ENCODE data around the gene PCNT.
"Not testable (repeated sequence)": the region's sequence is repeated elsewhere in the genome, so short reads cannot be mapped to it uniquely, and the experiment has no call there.

PCNT gene

GRCh38 chr21:46310260-46310659, 13.7 kb upstream of the PCNT start:
- H3K36me3 ChIP-seq (ENCODE audit: control insufficient read depth, insufficient read depth, low read length) = peaks cover 69% of the 10 kb centered on the region
- WGBS, 2 experiments (ENCODE audit: insufficient coverage in 2 of 2) = 94 to 95% methylated on average over 6 of the region's 8 CpGs

DNA sequence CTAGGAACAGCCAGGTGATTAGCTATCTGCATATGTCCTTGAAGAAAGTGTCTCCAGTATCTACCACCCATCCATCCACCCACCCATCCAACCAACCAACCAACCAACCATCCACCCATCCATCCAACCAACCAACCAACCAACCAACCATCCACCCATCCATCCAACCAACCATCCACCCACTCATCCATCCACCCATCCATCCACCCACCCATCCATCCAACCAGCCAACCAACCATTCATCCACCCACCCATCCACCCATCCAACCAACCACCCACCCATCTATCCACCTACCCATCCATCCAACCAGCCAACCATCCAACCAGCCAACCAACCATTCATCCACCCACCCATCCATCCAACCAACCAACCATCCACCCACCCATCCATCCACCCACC, 12.4 kb upstream of the PCNT start:
- Histone ChIP-seq H3K4me1 (ENCODE audit: control insufficient read depth, insufficient read depth, low read length, poor library complexity, severe bottlenecking) (no peaks in the 10 kb centered on the region), H3K4me3 (ENCODE audit: extremely low read depth, insufficient read depth, low read length, poor library complexity, severe bottlenecking) (no peak overlapping the region), H3K27ac (ENCODE audit: low read depth, low read length, severe bottlenecking) (no peak overlapping the region), H3K9me3 (ENCODE audit: control insufficient read depth, low read length) (no peaks in the 10 kb centered on the region), H3K36me3 (ENCODE audit: control insufficient read depth, insufficient read depth, low read length) (peaks cover 70% of the 10 kb centered on the region)

More at GRCh38 chr21:46310260-46310659, 13.7 kb upstream of the PCNT start:
- not testable (repeated sequence) for H3K4me1 ChIP-seq (ENCODE audit: control insufficient read depth, insufficient read depth, low read length, poor library complexity, severe bottlenecking); H3K9me3 ChIP-seq (ENCODE audit: control insufficient read depth, low read length); H3K27ac ChIP-seq (ENCODE audit: low read depth, low read length, severe bottlenecking); H3K4me3 ChIP-seq (ENCODE audit: extremely low read depth, insufficient read depth, low read length, poor library complexity, severe bottlenecking)

DNA sequence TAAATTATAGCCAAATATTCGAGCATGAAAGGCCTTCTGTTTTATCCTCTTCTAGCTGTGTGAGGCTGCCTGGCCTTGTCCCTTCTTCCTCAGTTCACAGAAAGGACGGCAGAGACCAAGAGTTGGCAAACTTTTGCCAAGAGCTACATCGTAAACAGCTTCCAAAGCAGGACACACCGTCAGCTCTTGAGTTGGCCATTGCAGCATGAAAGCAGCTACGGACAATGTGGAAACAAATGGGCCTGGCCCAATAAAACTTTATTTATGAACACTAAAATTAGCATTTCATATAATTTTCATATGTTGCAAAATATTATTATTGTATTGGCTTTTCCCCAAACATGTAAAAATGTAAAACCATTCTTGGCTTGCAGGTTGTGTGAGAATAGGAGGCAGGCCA, 11.0 kb upstream of the PCNT start:
- no peak overlapping the region for H3K4me3 ChIP-seq (ENCODE audit: extremely low read depth, insufficient read depth, low read length, poor library complexity, severe bottlenecking)
- H3K36me3 ChIP-seq (ENCODE audit: control insufficient read depth, insufficient read depth, low read length) = peaks cover 71% of the 10 kb centered on the region
- no peaks in the 10 kb centered on the region for H3K9me3 ChIP-seq (ENCODE audit: control insufficient read depth, low read length)
- no peak overlapping the region for H3K27ac ChIP-seq (ENCODE audit: low read depth, low read length, severe bottlenecking)
- no peaks in the 10 kb centered on the region for H3K4me1 ChIP-seq (ENCODE audit: control insufficient read depth, insufficient read depth, low read length, poor library complexity, severe bottlenecking)
- WGBS, 2 experiments (ENCODE audit: insufficient coverage in 2 of 2) = 86 to 93% methylated on average over 4 to 5 of the region's 5 CpGs

- Histone ChIP-seq H3K4me1 (ENCODE audit: control insufficient read depth, insufficient read depth, low read length, poor library complexity, severe bottlenecking) (no peaks in the 10 kb centered on the region), H3K4me3 (ENCODE audit: extremely low read depth, insufficient read depth, low read length, poor library complexity, severe bottlenecking) (no peak overlapping the region), H3K27ac (ENCODE audit: low read depth, low read length, severe bottlenecking) (no peak overlapping the region), H3K9me3 (ENCODE audit: control insufficient read depth, low read length) (no peaks in the 10 kb centered on the region), H3K36me3 (ENCODE audit: control insufficient read depth, insufficient read depth, low read length) (peaks cover 57% of the 10 kb centered on the region)
- 95 to 98% methylated on average over 13 to 21 of the region's 22 CpGs for WGBS, 2 experiments (ENCODE audit: insufficient coverage in 2 of 2)
Observed at GRCh38 chr21:46314441-46315020, 9.4 kb upstream of the PCNT start.

DNA sequence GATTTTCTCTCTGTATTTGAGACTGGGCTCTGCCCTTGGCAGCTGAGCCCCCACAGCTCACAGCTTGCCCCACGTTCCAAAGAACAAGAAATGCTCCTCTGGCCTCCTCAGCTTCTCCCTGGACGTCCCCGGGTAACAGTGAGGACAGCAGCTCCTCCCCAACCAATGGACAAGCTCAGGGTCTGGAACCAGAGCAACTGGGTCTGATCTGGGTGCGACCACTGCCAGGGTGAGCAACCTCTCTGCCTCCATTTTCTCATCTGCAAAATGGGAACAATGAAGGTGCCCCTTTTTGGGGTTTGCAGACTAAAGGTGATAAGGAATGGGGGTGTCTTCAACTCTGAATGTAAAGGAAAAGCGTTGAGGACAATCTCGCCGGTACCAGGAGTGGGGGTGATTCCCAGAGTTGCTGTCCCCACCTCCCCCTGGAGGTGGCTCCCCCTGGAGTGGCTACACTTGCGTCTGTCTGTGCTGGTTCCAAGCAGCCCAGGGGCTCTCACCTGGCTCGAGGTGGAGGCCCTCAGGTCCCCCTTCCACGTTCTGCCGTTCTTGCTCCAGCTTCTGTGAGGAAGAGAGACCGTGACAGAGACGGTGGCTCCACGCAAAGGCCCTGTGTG, 7.1 kb upstream of the PCNT start:
- Histone ChIP-seq H3K9me3 (ENCODE audit: control insufficient read depth, low read length) (no peaks in the 10 kb centered on the region), H3K4me3 (ENCODE audit: extremely low read depth, insufficient read depth, low read length, poor library complexity, severe bottlenecking) (no peak overlapping the region), H3K27ac (ENCODE audit: low read depth, low read length, severe bottlenecking) (no peak overlapping the region), H3K36me3 (ENCODE audit: control insufficient read depth, insufficient read depth, low read length) (peaks cover 36% of the 10 kb centered on the region), H3K4me1 (ENCODE audit: control insufficient read depth, insufficient read depth, low read length, poor library complexity, severe bottlenecking) (peaks cover 12% of the 10 kb centered on the region)
- WGBS, 2 experiments (ENCODE audit: insufficient coverage in 2 of 2) = 96 to 98% methylated on average over 10 to 14 of the region's 14 CpGs

DNA sequence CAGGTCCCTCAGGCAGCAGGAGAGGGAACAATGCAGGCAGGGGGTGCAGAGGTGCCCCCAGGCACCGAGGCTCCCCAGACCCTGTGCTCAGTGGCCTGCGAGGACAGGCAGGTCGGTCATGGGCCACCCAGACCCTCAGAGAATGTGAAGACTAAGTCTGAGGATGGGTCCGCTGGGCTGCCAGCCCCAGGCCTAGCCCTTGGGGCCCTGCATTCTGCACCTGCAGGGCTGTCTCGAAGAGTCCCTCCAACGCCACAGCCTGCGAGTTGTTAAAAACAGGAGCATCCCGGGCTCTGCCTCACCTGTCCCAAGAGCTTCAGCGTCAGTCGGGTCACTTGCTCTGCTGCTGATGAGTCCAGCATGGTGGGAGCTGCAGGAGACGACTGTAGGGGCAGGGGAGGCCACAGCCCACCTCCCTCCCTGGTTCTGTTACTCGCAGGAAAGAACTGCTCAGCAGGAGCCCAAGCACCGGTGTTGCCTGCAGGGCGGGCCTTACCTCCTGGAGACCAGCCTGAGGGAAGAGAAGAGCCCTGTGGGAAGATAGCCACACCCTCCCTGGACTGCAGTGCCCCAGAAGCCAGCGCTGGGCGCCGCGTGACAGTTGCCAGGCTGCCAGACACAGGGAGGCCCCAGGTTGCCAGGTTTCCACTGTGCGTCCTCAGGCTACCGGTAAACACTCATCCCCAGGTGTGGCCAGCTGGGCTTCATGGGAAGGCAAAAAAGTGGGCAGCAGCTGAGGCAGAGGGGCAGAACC, 6.1 kb upstream of the PCNT start:
- WGBS, 2 experiments (ENCODE audit: insufficient coverage in 2 of 2) = 79 to 82% methylated on average over 12 to 20 of the region's 20 CpGs
- Histone ChIP-seq H3K4me1 (ENCODE audit: control insufficient read depth, insufficient read depth, low read length, poor library complexity, severe bottlenecking) (peaks cover 13% of the 10 kb centered on the region), H3K4me3 (ENCODE audit: extremely low read depth, insufficient read depth, low read length, poor library complexity, severe bottlenecking) (no peak overlapping the region), H3K27ac (ENCODE audit: low read depth, low read length, severe bottlenecking) (no peak overlapping the region), H3K9me3 (ENCODE audit: control insufficient read depth, low read length) (no peaks in the 10 kb centered on the region), H3K36me3 (ENCODE audit: control insufficient read depth, insufficient read depth, low read length) (peaks cover 34% of the 10 kb centered on the region)

GRCh38 chr21:46318464-46318845, 5.5 kb upstream of the PCNT start:
- Histone ChIP-seq H3K27ac (ENCODE audit: low read depth, low read length, severe bottlenecking) (no peak overlapping the region), H3K4me1 (ENCODE audit: control insufficient read depth, insufficient read depth, low read length, poor library complexity, severe bottlenecking) (peaks cover 13% of the 10 kb centered on the region), H3K4me3 (ENCODE audit: extremely low read depth, insufficient read depth, low read length, poor library complexity, severe bottlenecking) (no peak overlapping the region), H3K9me3 (ENCODE audit: control insufficient read depth, low read length) (no peaks in the 10 kb centered on the region), H3K36me3 (ENCODE audit: control insufficient read depth, insufficient read depth, low read length) (peaks cover 28% of the 10 kb centered on the region)
- WGBS, 2 experiments (ENCODE audit: insufficient coverage in 2 of 2) = 81 to 87% methylated on average over 3 to 4 of the region's 4 CpGs

DNA sequence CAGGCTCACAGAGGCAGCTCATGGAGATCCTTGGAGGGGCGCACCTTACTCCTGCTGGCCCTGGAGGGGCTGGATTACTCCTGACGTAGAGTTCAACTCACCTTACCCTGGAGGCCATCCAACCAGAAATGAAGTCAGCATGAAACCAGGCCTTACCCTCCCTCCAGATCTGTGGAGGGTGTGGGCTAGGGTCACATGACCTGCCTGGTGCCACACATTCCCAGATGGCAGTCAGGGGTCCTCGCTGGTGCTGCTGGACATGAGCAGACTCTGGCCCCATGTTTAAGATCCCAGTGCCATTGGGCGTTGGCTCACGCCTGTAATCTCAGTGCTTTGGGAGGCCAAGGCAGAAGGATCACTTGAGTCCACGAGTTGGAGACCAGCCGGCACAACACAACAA, 4.8 kb upstream of the PCNT start:
- Histone ChIP-seq H3K9me3 (ENCODE audit: control insufficient read depth, low read length) (no peaks in the 10 kb centered on the region), H3K36me3 (ENCODE audit: control insufficient read depth, insufficient read depth, low read length) (peaks cover 22% of the 10 kb centered on the region), H3K27ac (ENCODE audit: low read depth, low read length, severe bottlenecking) (no peak overlapping the region), H3K4me3 (ENCODE audit: extremely low read depth, insufficient read depth, low read length, poor library complexity, severe bottlenecking) (no peak overlapping the region), H3K4me1 (ENCODE audit: control insufficient read depth, insufficient read depth, low read length, poor library complexity, severe bottlenecking) (peaks cover 13% of the 10 kb centered on the region)
- 85 to 93% methylated on average over 4 of the region's 7 CpGs for WGBS, 2 experiments (ENCODE audit: insufficient coverage in 2 of 2)

DNA sequence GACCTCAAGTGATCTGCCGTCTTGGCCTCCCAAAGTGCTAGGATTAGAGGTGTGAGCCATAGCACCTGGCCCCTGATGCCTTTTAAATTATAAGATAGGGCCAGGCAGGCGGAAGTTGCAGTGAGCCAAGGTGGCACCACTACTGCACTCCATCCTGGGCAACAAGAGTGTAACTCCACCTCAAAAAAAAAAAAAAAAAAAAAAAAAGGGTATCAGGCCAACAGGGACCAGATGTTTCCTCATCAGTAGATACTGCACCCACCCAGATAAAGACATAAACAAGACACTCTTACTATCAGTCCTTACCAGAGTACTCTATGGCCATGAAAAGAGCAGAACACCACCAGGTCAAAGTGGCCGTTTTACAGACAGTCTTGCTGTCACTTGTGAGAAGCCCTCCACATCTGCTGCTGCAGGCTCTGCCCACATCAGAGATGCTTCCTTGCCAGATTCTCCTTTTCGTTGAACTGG, 3.6 kb upstream of the PCNT start:
- H3K9me3 ChIP-seq (ENCODE audit: control insufficient read depth, low read length) = no peaks in the 10 kb centered on the region
- peaks cover 13% of the 10 kb centered on the region for H3K36me3 ChIP-seq (ENCODE audit: control insufficient read depth, insufficient read depth, low read length)
- no peak overlapping the region for H3K4me3 ChIP-seq (ENCODE audit: extremely low read depth, insufficient read depth, low read length, poor library complexity, severe bottlenecking)
- no peak overlapping the region for H3K27ac ChIP-seq (ENCODE audit: low read depth, low read length, severe bottlenecking)
- WGBS, 2 experiments (ENCODE audit: insufficient coverage in 2 of 2) = 86 to 96% methylated on average over 2 to 3 of the region's 4 CpGs
- peaks cover 13% of the 10 kb centered on the region for H3K4me1 ChIP-seq (ENCODE audit: control insufficient read depth, insufficient read depth, low read length, poor library complexity, severe bottlenecking)

- H3K4me1 ChIP-seq (ENCODE audit: control insufficient read depth, insufficient read depth, low read length, poor library complexity, severe bottlenecking) = peaks cover 20% of the 10 kb centered on the region
- H3K4me3 ChIP-seq (ENCODE audit: extremely low read depth, insufficient read depth, low read length, poor library complexity, severe bottlenecking) = peak overlapping the region; percentile 89
- WGBS, 2 experiments (ENCODE audit: insufficient coverage in 2 of 2) = 2 to 6% methylated on average over 43 to 44 of the region's 50 CpGs
- peaks cover 6% of the 10 kb centered on the region for H3K36me3 ChIP-seq (ENCODE audit: control insufficient read depth, insufficient read depth, low read length)
- H3K9me3 ChIP-seq (ENCODE audit: control insufficient read depth, low read length) = no peaks in the 10 kb centered on the region
- H3K27ac ChIP-seq (ENCODE audit: low read depth, low read length, severe bottlenecking) = peak overlapping the region; percentile 36
Observed at GRCh38 chr21:46322351-46323226, 1.4 kb upstream of the PCNT start.

Measured in mesodermal cell (in vitro differentiated cells).